ENCODE measurements around the gene INPP5A.

INPP5A gene

DNA sequence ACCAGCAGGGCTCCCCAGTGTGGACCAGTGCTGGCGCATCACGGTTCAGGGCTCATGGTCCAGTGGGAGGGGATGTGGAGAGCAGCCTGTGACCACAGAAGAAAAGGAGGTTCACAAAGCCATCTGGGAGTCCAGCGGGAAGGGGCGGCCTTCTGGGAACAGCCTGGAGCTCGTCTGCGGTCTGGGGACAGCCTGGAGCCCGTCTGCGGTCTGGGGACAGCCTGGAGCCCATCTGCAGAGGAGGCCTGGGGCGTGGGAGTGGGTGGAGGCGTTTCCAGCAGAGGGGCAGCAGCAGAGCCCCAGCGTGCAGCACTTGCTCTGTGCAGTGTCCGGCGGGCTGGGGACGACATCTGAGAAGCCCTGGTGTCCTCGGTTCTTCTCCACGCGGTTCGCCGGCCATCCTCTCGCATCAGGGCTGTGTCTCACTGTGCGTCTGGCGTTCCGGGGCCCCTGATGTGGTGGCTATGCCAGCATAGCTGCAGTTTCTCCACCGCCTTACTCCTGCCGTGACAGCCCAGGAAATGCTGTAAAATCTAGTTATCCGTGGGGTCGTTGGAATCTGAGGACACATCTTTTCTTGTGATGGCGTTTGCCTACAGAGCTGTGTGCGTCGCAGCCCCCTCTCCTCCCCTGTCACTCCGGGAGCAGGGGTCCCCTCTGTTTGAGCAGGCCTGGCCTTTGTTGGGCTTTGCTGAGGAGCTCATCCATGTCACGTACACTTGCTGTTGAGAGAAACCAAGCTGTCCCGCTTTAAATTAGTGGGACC is 104.6 kb downstream of the INPP5A start:
- POLR2A ChIA-PET = no interaction called here
- CTCF ChIA-PET = interaction anchor here (1.3 to 3.5 kb wide), 2 partner anchors 22 to 183 kb away, joined by 3 to 12 read pairs; no protein-coding TSS in a partner anchor
- TF ChIP-seq, protein P1, sequence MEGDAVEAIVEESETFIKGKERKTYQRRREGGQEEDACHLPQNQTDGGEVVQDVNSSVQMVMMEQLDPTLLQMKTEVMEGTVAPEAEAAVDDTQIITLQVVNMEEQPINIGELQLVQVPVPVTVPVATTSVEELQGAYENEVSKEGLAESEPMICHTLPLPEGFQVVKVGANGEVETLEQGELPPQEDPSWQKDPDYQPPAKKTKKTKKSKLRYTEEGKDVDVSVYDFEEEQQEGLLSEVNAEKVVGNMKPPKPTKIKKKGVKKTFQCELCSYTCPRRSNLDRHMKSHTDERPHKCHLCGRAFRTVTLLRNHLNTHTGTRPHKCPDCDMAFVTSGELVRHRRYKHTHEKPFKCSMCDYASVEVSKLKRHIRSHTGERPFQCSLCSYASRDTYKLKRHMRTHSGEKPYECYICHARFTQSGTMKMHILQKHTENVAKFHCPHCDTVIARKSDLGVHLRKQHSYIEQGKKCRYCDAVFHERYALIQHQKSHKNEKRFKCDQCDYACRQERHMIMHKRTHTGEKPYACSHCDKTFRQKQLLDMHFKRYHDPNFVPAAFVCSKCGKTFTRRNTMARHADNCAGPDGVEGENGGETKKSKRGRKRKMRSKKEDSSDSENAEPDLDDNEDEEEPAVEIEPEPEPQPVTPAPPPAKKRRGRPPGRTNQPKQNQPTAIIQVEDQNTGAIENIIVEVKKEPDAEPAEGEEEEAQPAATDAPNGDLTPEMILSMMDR (IDR thresholded peaks at IDR 0.05; ENCODE audit: control extremely low read depth, extremely low read depth, low read depth, missing control alignments) = no peak
- no peak for DNase-seq (ENCODE audit: extremely low spot score)

DNA sequence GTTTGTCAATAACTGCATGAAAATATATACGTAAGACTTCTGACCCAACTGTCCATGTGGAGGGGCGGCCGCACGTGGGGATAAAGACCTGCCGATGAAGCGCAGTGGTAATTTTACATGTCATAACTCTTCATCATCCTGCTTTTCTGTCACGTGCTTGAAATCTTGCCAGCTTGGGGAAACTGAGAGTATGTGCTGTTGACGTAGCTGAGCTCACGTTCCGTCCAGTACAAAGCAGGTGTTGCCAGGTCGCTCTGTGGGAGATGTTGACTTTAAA is 105.1 kb downstream of the INPP5A start:
- DNase-seq (ENCODE audit: extremely low spot score) = no peak
- TF ChIP-seq, protein P1 (IDR thresholded peaks at IDR 0.05; ENCODE audit: control extremely low read depth, extremely low read depth, low read depth, missing control alignments) = no peak
- POLR2A ChIA-PET = no interaction called here
- CTCF ChIA-PET = interaction anchor here (0.9 to 3.5 kb wide), 4 partner anchors 12 to 183 kb away, joined by 3 to 12 read pairs (median 4); no protein-coding TSS in a partner anchor

DNA sequence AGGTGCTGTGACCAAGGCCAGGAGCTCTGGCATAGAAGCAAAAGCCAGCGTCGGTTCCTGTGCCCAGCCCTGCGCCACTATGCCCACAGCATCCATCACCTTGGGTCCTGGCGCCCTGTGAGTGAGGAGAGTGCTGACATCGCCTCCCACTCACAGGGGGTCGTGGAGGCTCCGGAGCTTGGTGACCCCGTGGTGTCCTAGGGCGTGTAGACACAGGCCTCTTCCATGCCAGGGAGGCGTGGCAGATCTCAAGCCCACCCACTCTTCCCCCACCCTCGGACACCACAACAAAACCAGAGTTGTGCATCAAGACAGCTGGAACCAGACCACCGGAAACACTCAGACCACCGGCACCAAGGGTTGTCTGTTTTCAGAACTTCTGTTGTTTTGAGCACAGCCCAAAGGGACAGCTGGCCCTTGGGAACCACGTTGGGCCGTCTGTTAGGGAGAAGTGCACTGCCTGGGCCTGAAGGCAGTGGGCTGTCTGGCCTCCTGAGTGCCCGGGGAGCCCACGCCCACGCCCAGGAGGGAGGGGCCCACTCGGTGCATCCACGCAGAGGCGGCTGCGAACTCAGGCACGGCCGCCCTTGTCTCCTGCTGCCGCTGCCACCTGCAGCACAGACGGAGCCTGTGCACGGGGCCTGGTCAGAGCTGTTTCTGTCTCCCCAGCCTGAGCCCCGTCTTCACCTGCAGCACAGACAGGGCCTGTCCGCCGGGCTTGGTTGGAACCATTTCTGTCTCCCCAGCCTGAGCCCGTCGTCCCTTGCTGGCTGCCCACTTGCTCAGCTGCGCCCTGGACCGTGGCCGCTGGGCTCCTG is 106.3 kb downstream of the INPP5A start:
- DNase-seq (ENCODE audit: extremely low spot score) = no peak
- TF ChIP-seq, protein P1 (IDR thresholded peaks at IDR 0.05; ENCODE audit: control extremely low read depth, extremely low read depth, low read depth, missing control alignments) = no peak
- CTCF ChIA-PET = interaction anchor here (0.9 to 2.0 kb wide), 4 partner anchors 11 to 185 kb away, joined by 3 to 6 read pairs (median 3); no protein-coding TSS in a partner anchor
- POLR2A ChIA-PET = no interaction called here

DNA sequence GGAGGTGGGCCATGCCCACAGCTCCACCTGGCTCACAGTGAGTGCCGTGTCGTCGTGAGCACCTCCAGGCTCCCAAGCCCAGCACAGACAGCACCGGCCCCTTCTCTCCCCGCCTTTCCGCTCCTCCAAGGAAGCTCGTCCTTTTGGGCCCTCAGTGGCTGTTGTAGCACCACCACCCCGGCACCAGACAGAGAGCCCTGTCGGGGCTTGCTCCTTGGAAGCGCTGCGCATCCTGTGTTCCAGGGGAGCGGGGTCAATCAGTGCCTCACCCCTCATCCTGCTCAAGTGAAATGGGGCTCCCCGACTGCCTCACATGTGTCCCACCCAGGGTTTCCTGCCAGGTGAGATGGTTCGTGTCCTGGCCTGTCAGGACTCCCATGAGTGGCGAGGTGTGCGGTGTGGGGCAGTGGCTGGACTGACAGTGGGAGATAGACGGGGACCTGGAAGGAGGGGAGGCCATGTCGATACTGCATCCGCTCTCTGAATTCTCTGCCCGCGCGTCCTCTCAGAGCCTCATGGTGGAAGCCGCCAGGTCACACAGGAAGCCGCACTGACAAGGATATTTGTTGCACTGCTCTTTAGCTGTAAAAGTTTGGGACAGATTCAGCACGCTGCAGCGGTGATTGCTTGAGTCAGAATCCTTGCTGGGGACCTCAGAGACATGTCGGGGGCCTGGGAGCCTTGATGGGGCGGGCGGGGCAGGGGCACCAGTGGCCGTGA is 107.1 kb downstream of the INPP5A start:
- POLR2A ChIA-PET = no interaction called here
- TF ChIP-seq, protein P1 (IDR thresholded peaks at IDR 0.05; ENCODE audit: control extremely low read depth, extremely low read depth, low read depth, missing control alignments) = no peak
- CTCF ChIA-PET = interaction anchor here (1.1 to 2.0 kb wide), 2 partner anchors 10 to 186 kb away, joined by 3 to 6 read pairs; no protein-coding TSS in a partner anchor

DNA sequence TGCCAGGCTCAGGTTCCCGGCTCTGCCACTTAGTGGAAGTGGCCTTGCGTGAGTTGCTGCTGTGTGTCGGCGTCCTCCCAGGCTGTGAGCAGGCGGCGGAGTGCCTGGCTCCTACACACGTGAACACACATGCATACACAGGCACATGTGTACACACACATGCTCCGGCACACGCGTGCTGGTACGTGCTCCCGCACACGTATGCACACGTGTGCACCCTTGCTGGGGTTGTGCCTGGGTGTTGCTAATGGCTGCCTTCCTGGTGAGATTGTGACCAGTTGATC is 107.6 kb downstream of the INPP5A start:
- ChIA-PET CTCF (no interaction called here), POLR2A (no interaction called here)
- DNase-seq (ENCODE audit: extremely low spot score) = no peak
- TF ChIP-seq, protein P1 (IDR thresholded peaks at IDR 0.05; ENCODE audit: control extremely low read depth, extremely low read depth, low read depth, missing control alignments) = no peak

More for the DNA sequence above, 107.1 kb downstream of the INPP5A start:
- DNase-seq (ENCODE audit: extremely low spot score) = no peak

DNA sequence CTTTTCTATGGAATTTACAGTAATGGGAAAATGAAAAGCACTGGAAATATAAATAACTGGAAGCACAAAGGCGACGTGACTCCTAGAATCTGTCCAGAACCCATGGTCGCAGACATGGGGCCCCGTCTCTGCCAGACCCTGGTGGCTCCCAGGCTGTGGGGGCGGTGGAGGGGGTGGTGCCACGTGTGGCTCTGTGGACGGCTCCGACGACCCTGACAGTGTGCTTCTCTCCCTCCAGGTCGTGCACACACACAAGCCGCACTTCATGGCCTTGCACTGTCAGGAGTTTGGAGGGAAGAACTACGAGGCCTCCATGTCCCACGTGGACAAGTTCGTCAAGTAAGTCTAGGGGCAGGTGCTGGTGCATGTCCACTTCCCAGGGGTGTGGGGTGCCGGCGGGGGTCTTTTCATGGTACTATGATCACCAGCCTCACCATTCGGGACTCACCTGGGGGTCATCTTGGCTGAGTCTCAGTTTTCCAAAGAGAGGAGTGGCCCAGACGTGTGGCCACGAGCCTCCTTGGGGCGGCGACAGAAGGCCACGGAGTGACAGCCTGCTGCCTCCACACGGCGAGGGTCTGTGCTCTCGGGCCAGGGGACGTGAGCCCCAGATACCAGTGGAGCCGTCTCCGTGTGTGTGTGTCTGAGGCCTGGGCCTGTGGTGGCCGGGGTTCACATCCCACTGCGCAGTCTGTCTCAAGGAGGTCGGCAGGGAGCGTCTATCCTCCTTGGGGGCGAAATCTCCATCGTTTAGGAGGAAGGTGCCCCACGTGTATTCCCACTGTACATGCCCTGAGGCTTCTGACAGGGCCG is 108.2 kb downstream of the INPP5A start:
- TF ChIP-seq, protein P1 (IDR thresholded peaks at IDR 0.05; ENCODE audit: control extremely low read depth, extremely low read depth, low read depth, missing control alignments) = no peak
- ChIA-PET CTCF (no interaction called here), POLR2A (no interaction called here)
- DNase-seq (ENCODE audit: extremely low spot score) = no peak

Measured in GM10248 (cell line).